Kidney (tissue), 14 donors: ENCODE data around the gene SPATA6. TPM values are rescaled to one million over a fixed set of nuclear protein-coding genes. Genes with fewer than 3 reads are reported as not detected.

Experiments
- DNase-seq, 5 donors: peaks; one replicate each; pipeline ENCODE4 v3.0.0-alpha.2; 2013 to 2020
- FAIRE-seq: peaks from 2 replicates; lab custom pipeline; 2012; peaks lifted over from hg19 to GRCh38; lab: Jason Lieb, UNC
- H3K27ac ChIP-seq, 2 donors: one replicate each; pipeline ENCODE4 v1.7.0; 2013; ENCODE audit warnings: low read depth in 2 of 2, low read length in 2 of 2, inconsistent platforms in 1 of 2
- H3K27me3 ChIP-seq: one replicate; pipeline ENCODE4 v1.7.1; 2013; ENCODE audit warnings: low read length, inconsistent platforms; ENCODE audit not compliant: control insufficient read depth, insufficient read depth
- H3K36me3 ChIP-seq, 3 donors: one replicate each; pipeline versions ENCODE4 v1.7.0 to v1.7.1; 2013; ENCODE audit warnings: low read length in 3 of 3, control low read depth in 1 of 3, inconsistent platforms in 1 of 3; ENCODE audit not compliant: insufficient read depth in 3 of 3, control insufficient read depth in 2 of 3
- H3K4me1 ChIP-seq, 3 donors: one replicate each; pipeline versions ENCODE4 v1.7.0 to v1.7.1; 2013; ENCODE audit warnings: low read length in 3 of 3, inconsistent platforms in 1 of 3, low read depth in 1 of 3; ENCODE audit not compliant: control insufficient read depth in 2 of 3, insufficient read depth in 2 of 3
- H3K4me3 ChIP-seq, 3 donors: one replicate each; pipeline versions ENCODE4 v1.7.0 to v1.8.1; 2013; ENCODE audit warnings: low read length in 3 of 3, control low read depth in 1 of 3, inconsistent platforms in 1 of 3
- H3K9ac ChIP-seq, 3 donors: one replicate each; pipeline versions ENCODE4 v1.7.0 to v1.7.1; 2013; ENCODE audit warnings: low read length in 3 of 3, control low read depth in 1 of 3, inconsistent platforms in 1 of 3
- H3K9me3 ChIP-seq, 3 donors: one replicate each; pipeline versions ENCODE4 v1.7.0 to v1.7.1; 2013; ENCODE audit warnings: low read length in 3 of 3, control low read depth in 1 of 3, inconsistent platforms in 1 of 3; ENCODE audit not compliant: control insufficient read depth in 2 of 3, insufficient read depth in 1 of 3
- intact Hi-C: fragments of 100-400 bp; cut with DNase I; formaldehyde crosslinking; loops from one replicate; pipeline ENCODE4 v1.11.1; 2022
- polyA plus RNA-seq: library from polyadenylated mRNA; stranded (reverse); fragments of 350-450 nt; fragmentation: Illumina TruSeq; extraction: RNeasy Lipid Tissue Mini Kit (QIAGEN cat#74804); gene quantifications from one replicate; pipeline ENCODE4 v1.2.3, GENCODE V29; 2014; ENCODE audit warnings: low read depth, low replicate concordance; ENCODE audit not compliant: insufficient read depth
- total RNA-seq: library from RNA; stranded (reverse); fragmentation: NEBNext Ultra II Directional; extraction: Animal tissue kit (Norgen Biotek cat#: 25700); gene quantifications from one replicate; pipeline ENCODE4 v1.2.1, GENCODE V29; 2021
- TF ChIP-seq, protein P1 (sequence below): IDR thresholded peaks from 3 replicates; pipeline ENCODE4 v1.5.1; 2012; ENCODE audit warnings: mild to moderate bottlenecking, moderate library complexity, borderline replicate concordance; ENCODE audit not compliant: insufficient read depth; ENCODE audit errors: extremely low read depth
- donor health status: control.
- donor health status: control.
- donor health status: control.
- donor health status: control.
- donor health status: control.
- donor health status: DM: yes; HTN: yes; CAD: no.
- donor health status: Normal renal cell carcinoma (clear cell type).

Gene SPATA6
- total and polyA plus RNA-seq, 2 donors from 2014 or later = 5.6 to 32.5 TPM

DNA sequence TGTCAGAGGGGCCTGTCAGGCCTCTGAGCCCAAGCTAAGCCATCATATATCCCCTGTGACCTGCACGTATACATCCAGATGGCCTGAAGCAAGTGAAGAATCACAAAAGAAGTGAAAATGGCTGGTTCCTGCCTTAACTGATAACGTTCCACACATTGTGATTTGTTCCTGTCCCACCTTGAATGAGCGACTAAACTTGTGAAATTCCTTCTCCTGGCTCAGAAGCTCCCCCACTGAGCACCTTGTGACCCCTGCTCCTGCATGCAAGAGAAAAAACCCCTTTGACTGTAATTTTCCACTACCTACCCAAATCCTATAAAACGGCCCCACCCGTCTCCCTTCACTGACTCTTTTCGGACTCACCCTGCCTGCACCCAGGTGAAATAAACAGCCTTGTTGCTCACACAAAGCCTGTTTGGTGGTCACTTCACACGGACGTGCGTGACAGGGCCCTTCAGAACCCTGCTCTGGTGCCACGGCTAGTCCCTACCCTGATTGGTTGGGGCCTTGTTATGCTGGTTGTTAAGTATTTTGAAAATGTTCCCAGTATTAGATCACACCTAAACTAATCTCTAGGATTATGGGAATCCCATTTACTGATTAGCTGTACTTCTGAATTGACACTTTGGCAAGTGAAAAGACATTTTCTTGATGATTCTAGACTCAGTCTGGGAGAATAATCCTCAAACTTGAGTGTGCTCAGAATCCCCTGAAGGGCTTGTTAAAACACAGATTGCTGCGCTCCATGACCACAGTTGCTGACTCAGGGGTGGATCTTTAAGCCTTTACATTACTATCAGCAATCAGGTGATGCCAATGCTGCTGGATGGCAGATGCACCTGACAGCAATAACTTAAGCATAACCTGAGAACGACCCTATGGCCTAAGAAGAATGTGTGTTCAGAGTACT is 28.8 kb upstream of the SPATA6 start:
- no peak overlapping the region for H3K4me3 ChIP-seq
- no peaks in the 10 kb centered on the region for H3K27me3 ChIP-seq
- H3K4me1 ChIP-seq = no peaks in the 10 kb centered on the region
- H3K9ac ChIP-seq = no peak overlapping the region
- no peaks in the 10 kb centered on the region for H3K36me3 ChIP-seq
- DNase-seq (peak in 1 of 5 donors; percentile 79), FAIRE-seq (no peak)
- H3K9me3 ChIP-seq = no peaks in the 10 kb centered on the region
- no peak overlapping the region for H3K27ac ChIP-seq
- TF ChIP-seq, protein P1, sequence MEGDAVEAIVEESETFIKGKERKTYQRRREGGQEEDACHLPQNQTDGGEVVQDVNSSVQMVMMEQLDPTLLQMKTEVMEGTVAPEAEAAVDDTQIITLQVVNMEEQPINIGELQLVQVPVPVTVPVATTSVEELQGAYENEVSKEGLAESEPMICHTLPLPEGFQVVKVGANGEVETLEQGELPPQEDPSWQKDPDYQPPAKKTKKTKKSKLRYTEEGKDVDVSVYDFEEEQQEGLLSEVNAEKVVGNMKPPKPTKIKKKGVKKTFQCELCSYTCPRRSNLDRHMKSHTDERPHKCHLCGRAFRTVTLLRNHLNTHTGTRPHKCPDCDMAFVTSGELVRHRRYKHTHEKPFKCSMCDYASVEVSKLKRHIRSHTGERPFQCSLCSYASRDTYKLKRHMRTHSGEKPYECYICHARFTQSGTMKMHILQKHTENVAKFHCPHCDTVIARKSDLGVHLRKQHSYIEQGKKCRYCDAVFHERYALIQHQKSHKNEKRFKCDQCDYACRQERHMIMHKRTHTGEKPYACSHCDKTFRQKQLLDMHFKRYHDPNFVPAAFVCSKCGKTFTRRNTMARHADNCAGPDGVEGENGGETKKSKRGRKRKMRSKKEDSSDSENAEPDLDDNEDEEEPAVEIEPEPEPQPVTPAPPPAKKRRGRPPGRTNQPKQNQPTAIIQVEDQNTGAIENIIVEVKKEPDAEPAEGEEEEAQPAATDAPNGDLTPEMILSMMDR = no peak
- intact Hi-C loops = no loop called here

DNA sequence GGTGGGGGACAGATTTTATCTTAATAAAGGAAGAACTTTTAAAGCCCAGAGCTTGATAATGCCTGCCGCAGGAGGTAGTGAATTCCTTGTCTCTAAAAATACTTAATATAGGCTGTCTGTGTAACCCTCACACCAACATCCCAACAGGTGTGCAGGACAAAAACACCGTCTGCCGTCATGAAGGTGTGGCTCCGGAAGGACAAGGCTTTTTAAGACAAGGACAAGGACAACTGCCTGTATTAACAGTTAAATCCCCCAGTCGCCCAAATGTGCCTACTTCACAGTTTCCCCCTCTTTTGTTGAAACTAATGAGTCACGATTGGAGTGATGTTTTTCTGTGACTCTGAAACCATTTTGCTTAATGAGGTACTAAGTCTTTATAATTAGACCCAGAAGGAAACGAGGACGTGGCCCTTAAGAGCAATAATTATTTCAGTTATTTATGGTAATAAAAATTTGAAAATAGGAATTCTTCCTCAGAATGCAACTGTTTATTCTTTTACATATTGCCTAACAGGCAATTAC is 27.3 kb upstream of the SPATA6 start:
- Histone ChIP-seq H3K4me3 (no peak overlapping the region), H3K36me3 (no peaks in the 10 kb centered on the region), H3K27me3 (no peaks in the 10 kb centered on the region), H3K4me1 (peaks cover 0 to 5% (median 3%) of the 10 kb centered on the region in 3 donors), H3K9ac (no peak overlapping the region), H3K27ac (no peak overlapping the region), H3K9me3 (no peaks in the 10 kb centered on the region)
- no peak for DNase-seq
- intact Hi-C loops = no loop called here
- TF ChIP-seq, protein P1 = no peak
- no peak for FAIRE-seq

DNA sequence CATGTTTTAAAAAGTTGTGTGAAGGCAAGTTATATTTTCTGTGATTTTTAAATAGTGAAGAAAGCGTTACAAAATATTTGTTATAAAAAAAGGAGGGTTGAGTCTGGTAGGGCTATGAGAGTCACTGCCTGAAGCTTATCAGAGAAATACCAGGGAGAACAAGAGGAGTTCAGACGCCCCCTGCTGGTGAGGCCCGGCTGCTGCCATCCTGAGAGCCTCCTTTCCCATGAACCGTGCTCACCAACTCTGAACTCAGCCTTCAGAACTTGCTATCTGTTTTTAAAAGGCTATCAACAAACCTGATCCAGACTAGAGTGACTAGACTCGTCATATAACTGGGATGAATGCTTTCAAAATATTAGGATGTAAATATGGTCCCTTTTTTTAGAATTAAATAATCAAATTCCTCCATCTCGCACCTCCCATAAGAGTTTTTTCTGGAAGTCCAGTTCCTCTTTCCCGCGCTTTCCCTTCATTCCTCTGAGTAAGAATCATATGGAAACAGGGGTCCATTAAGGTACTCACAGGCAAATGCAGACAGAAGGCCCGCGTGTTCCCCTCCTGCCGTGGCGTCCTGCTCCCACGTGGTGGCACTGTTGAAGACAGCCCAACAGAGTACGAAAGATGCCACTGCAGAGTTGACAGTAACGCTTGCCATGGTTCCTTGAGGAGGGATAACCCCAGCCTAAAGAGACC is 26.2 kb upstream of the SPATA6 start:
- Histone ChIP-seq H3K27me3 (no peaks in the 10 kb centered on the region), H3K27ac (no peak overlapping the region), H3K4me3 (peak overlapping the region in 1 of 3 donors; percentile 1), H3K9ac (no peak overlapping the region), H3K36me3 (no peaks in the 10 kb centered on the region), H3K4me1 (peaks cover 4 to 11% (median 8%) of the 10 kb centered on the region in 3 donors), H3K9me3 (no peaks in the 10 kb centered on the region)
- TF ChIP-seq, protein P1 = peak; percentile 91
- FAIRE-seq (peak; percentile 54), DNase-seq (peak; percentile 78 to 88 (median 81))
- intact Hi-C loops = no loop called here
